HL-60 (cell line): ENCODE measurements around the gene C2CD4C.

Source experiments
- CTCF ChIP-seq: IDR thresholded peaks from one replicate; pipeline ENCODE4 v1.5.1; 2011; ENCODE audit warnings: low read length, control low read depth, inconsistent platforms; ENCODE audit not compliant: insufficient read depth
- GABPA ChIP-seq: IDR thresholded peaks from 2 replicates; pipeline ENCODE4 v1.6.1; 2012; ENCODE audit warnings: low read depth
- POLR2AphosphoS5 ChIP-seq: IDR thresholded peaks from 2 replicates; pipeline ENCODE4 v1.6.1; 2012; ENCODE audit warnings: low read depth
- REST ChIP-seq: IDR thresholded peaks from 2 replicates; pipeline ENCODE4 v1.6.1; 2012; ENCODE audit warnings: low read depth; ENCODE audit not compliant: insufficient replicate concordance

GRCh38 chr19:403221-404027 is 5.5 kb downstream of the C2CD4C start:
- TF ChIP-seq CTCF (no peak), REST (no peak), POLR2AphosphoS5 (no peak), GABPA (no peak)
